Mesendoderm (in vitro differentiated cells): ENCODE data around the gene PLCL1.
A peak's percentile ranks its signal among the peaks of the same experiment; 100 is the strongest.

ENCODE experiments used
- DNase-seq: peaks from one replicate; pipeline ENCODE4 v3.0.0; 2013
- H2AK5ac ChIP-seq: 2 replicates; pipeline ENCODE4 v1.6.1; 2013; ENCODE audit warnings: low read length, inconsistent platforms
- H2BK120ac ChIP-seq: 2 replicates; pipeline ENCODE4 v1.6.1; 2013; ENCODE audit warnings: low read depth, mild to moderate bottlenecking, low read length, moderate library complexity, mixed read lengths
- H2BK15ac ChIP-seq: replicated peaks from 2 replicates; pipeline ENCODE4 v1.6.1; 2013; ENCODE audit warnings: low read depth, mild to moderate bottlenecking, moderate library complexity
- H2BK5ac ChIP-seq: 2 replicates; pipeline ENCODE4 v1.6.1; 2013; ENCODE audit warnings: low read length, inconsistent platforms
- H3K18ac ChIP-seq: 2 replicates; pipeline ENCODE4 v1.6.1; 2013; ENCODE audit warnings: mild to moderate bottlenecking, low read length, mixed read lengths
- H3K23ac ChIP-seq: one replicate; pipeline ENCODE4 v1.6.1; 2013; ENCODE audit warnings: low read length
- H3K27ac ChIP-seq: 2 replicates; pipeline ENCODE4 v1.5.1; 2013; ENCODE audit warnings: low read depth, mild to moderate bottlenecking, inconsistent platforms, low read length, moderate library complexity
- H3K27me3 ChIP-seq: 2 replicates; pipeline ENCODE4 v1.6.1; 2013; ENCODE audit warnings: low read length, control low read depth, mild to moderate bottlenecking, inconsistent platforms; ENCODE audit not compliant: insufficient read depth, poor library complexity
- H3K36me3 ChIP-seq: 2 replicates; pipeline ENCODE4 v1.6.1; 2013; ENCODE audit warnings: low read length, inconsistent platforms; ENCODE audit not compliant: control insufficient read depth, insufficient read depth
- H3K4ac ChIP-seq: one replicate; pipeline ENCODE4 v1.6.1; 2013; ENCODE audit warnings: low read depth, mild to moderate bottlenecking, low read length, moderate library complexity
- H3K4me1 ChIP-seq: 2 replicates; pipeline ENCODE4 v1.6.1; 2013; ENCODE audit warnings: low read depth, low read length, inconsistent platforms; ENCODE audit not compliant: control insufficient read depth
- H3K4me2 ChIP-seq: 2 replicates; pipeline ENCODE4 v1.6.1; 2013; ENCODE audit warnings: low read length
- H3K4me3 ChIP-seq: 2 replicates; pipeline ENCODE4 v1.5.1; 2013; ENCODE audit warnings: mild to moderate bottlenecking, low read length
- H3K56ac ChIP-seq: one replicate; pipeline ENCODE4 v1.6.1; 2013; ENCODE audit warnings: low read length
- H3K79me1 ChIP-seq: 2 replicates; pipeline ENCODE4 v1.6.1; 2013; ENCODE audit warnings: low read length, inconsistent platforms
- H3K79me2 ChIP-seq: 2 replicates; pipeline ENCODE4 v1.6.1; 2013; ENCODE audit warnings: mild to moderate bottlenecking, low read length; ENCODE audit not compliant: control insufficient read depth, insufficient read depth
- H3K9ac ChIP-seq: 2 replicates; pipeline ENCODE4 v1.6.1; 2013; ENCODE audit warnings: low read length, inconsistent platforms
- H4K5ac ChIP-seq: one replicate; pipeline ENCODE4 v1.6.1; 2013; ENCODE audit warnings: low read length
- H4K8ac ChIP-seq: one replicate; pipeline ENCODE4 v1.6.1; 2013; ENCODE audit warnings: low read depth, mild to moderate bottlenecking, control low read depth, low read length, moderate library complexity
- WGBS: extraction: QIAGEN DNeasy Blood & Tissue Kit; methylation state at CpG from one replicate; pipeline ENCODE4 v1.1.7; 2013; ENCODE audit warnings: low lambda C conversion rate, missing lambda C conversion rate; ENCODE audit not compliant: insufficient coverage; ENCODE audit errors: extremely low coverage; 5-methylcytosine and 5-hydroxymethylcytosine counted together

PLCL1 gene

DNA sequence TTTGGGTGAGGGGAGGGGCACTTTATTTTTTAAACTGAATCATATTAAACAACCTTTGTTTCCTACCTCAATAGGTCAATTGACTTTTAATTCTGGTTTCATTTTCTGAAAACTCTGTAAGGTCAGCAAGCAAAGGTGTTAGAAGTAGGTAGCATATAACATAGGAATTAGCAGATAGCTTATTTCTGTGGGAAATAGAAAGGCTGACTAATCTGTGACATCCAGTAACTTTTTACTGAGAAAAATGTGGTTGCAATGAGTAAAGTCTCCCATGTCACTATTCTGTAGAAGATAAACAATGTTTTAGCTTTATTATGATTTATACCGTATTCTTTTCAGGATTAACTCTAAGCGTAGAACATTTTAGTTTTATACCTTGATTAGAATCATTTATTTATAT lies 240.4 kb downstream of the PLCL1 start:
- Histone ChIP-seq H3K23ac (no peak overlapping the region), H3K79me2 (no peaks in the 10 kb centered on the region), H2BK15ac (no peak overlapping the region), H2AK5ac (no peak overlapping the region), H4K5ac (no peak overlapping the region), H3K4ac (no peak overlapping the region), H4K8ac (no peak overlapping the region), H3K56ac (no peak overlapping the region), H2BK120ac (no peak overlapping the region), H3K4me2 (no peak overlapping the region), H3K4me1 (no peaks in the 10 kb centered on the region), H2BK5ac (no peak overlapping the region), H3K27ac (no peak overlapping the region), H3K18ac (no peak overlapping the region), H3K4me3 (no peak overlapping the region), H3K36me3 (no peaks in the 10 kb centered on the region), H3K79me1 (no peaks in the 10 kb centered on the region), H3K9ac (no peak overlapping the region), H3K27me3 (no peaks in the 10 kb centered on the region)
- no peak for DNase-seq
- no CpG with 5 or more reads among the region's 2 CpGs for WGBS

DNA sequence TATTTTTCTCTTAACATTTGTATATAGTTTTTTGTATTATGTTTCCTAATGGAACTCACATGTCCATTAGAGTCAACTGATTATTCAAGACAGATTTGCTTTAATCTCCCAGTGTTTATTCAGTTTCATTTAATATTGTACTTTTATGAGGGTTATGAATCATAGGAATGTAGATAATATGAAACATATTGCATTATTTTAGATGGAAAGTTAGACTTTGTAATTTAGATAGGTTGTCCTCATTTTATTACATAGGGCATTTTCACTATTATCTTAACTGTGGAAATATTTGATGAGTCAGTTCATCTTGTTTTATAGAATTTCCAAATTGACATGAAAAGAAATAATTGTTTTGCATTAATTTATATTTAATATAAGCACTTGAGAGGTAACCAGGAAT lies 240.8 kb downstream of the PLCL1 start:
- H3K9ac ChIP-seq, result no peak overlapping the region
- no peaks in the 10 kb centered on the region for H3K79me1 ChIP-seq
- H4K8ac ChIP-seq, result no peak overlapping the region
- no peak overlapping the region for H2BK120ac ChIP-seq
- H2BK5ac ChIP-seq, result no peak overlapping the region
- H3K18ac ChIP-seq, result no peak overlapping the region
- no peak overlapping the region for H3K4me3 ChIP-seq
- no peak overlapping the region for H3K23ac ChIP-seq
- H3K4me2 ChIP-seq, result no peak overlapping the region
- no peak overlapping the region for H2AK5ac ChIP-seq
- no peak overlapping the region for H3K56ac ChIP-seq
- no peak overlapping the region for H2BK15ac ChIP-seq
- H3K4ac ChIP-seq, result no peak overlapping the region
- H3K4me1 ChIP-seq, result no peaks in the 10 kb centered on the region
- no peak overlapping the region for H4K5ac ChIP-seq
- no peak for DNase-seq
- no peaks in the 10 kb centered on the region for H3K79me2 ChIP-seq
- no peaks in the 10 kb centered on the region for H3K27me3 ChIP-seq
- no peak overlapping the region for H3K27ac ChIP-seq
- no peaks in the 10 kb centered on the region for H3K36me3 ChIP-seq

DNA sequence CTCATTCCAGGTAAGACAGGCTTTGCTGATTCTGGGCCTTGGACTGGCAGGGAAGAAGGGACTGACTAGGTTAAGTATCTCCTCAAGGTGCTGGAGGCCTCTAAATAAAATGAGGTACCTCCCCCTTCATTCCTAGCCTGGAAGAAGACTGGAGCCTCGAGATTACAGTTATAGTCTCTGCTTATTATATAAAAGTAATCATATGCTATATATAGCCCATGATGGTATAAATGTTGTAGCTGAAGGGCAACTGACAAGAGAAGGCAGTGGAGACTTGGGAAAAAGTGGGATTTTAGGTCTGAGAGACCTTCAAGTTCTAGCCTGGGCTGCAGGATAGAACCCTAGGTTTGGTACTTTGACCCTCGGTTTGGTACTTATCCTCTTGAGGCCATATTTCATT lies 248.3 kb downstream of the PLCL1 start:
- WGBS, result no CpG with 5 or more reads among the region's 2 CpGs
- Histone ChIP-seq H3K9ac (no peak overlapping the region), H4K8ac (no peak overlapping the region)

DNA sequence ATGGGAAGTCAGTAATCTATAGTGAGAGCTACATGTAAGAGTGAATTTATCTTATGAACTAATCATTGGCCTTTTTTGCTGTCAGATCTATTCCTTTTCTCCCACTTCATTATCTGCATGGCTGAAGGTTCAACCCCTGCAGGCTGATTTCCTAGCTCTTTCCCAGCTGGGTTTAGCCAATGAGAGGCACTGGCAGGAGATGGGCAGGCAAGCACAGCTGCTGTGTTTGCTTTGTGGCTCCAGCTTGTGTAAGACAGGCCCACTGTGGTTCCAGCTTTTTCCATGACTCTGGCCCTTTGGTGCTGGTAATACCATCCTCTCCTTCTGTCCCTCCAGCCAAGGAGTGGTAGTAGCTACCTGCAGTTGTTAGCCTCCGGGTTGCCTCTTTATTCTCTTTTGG lies 248.8 kb downstream of the PLCL1 start:
- no CpG with 5 or more reads among the region's 1 CpG for WGBS
- Histone ChIP-seq H3K4me1 (no peaks in the 10 kb centered on the region), H2BK5ac (no peak overlapping the region), H3K36me3 (no peaks in the 10 kb centered on the region), H3K56ac (no peak overlapping the region), H3K79me2 (no peaks in the 10 kb centered on the region), H2BK120ac (no peak overlapping the region), H2AK5ac (no peak overlapping the region), H4K5ac (no peak overlapping the region), H2BK15ac (no peak overlapping the region), H3K27ac (no peak overlapping the region), H3K4ac (no peak overlapping the region), H4K8ac (no peak overlapping the region), H3K27me3 (no peaks in the 10 kb centered on the region), H3K4me3 (no peak overlapping the region), H3K18ac (no peak overlapping the region), H3K4me2 (no peak overlapping the region), H3K23ac (no peak overlapping the region), H3K9ac (no peak overlapping the region), H3K79me1 (no peaks in the 10 kb centered on the region)
- DNase-seq, result no peak

More for the DNA sequence above, 248.3 kb downstream of the PLCL1 start:
- H3K4me1 ChIP-seq, result no peaks in the 10 kb centered on the region
- H2BK5ac ChIP-seq, result no peak overlapping the region
- H2BK15ac ChIP-seq, result no peak overlapping the region
- no peaks in the 10 kb centered on the region for H3K36me3 ChIP-seq
- DNase-seq, result no peak
- H2BK120ac ChIP-seq, result no peak overlapping the region
- no peaks in the 10 kb centered on the region for H3K27me3 ChIP-seq
- no peak overlapping the region for H4K5ac ChIP-seq
- H2AK5ac ChIP-seq, result no peak overlapping the region
- no peak overlapping the region for H3K4ac ChIP-seq
- no peak overlapping the region for H3K18ac ChIP-seq
- no peak overlapping the region for H3K27ac ChIP-seq
- no peaks in the 10 kb centered on the region for H3K79me2 ChIP-seq
- no peak overlapping the region for H3K4me3 ChIP-seq
- H3K23ac ChIP-seq, result no peak overlapping the region
- H3K79me1 ChIP-seq, result no peaks in the 10 kb centered on the region
- H3K4me2 ChIP-seq, result no peak overlapping the region
- H3K56ac ChIP-seq, result no peak overlapping the region

DNA sequence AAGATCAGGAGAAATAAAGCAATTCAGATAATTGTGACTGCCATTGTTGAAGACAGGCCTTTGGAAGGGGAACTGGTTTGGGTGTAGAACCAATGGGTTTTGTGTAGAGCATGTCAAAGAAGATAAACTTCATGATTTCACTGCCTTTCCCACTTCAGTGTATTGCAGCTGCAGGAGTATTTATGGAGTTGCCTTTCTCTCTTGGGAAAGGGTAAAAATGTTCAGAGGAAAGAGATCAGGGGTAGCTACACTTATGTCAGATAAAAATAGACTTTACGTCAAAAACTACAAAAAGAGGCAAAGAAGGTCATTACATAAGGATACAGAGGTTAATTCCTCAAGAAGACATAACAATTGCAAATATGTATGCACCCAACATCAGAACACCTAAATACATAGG lies 249.4 kb downstream of the PLCL1 start:
- Histone ChIP-seq H3K4ac (no peak overlapping the region), H3K27me3 (no peaks in the 10 kb centered on the region), H2BK15ac (no peak overlapping the region), H3K79me1 (no peaks in the 10 kb centered on the region), H3K4me3 (no peak overlapping the region), H3K27ac (no peak overlapping the region), H3K23ac (no peak overlapping the region), H3K18ac (no peak overlapping the region), H3K9ac (no peak overlapping the region), H3K36me3 (no peaks in the 10 kb centered on the region), H3K4me2 (no peak overlapping the region), H2BK5ac (no peak overlapping the region), H4K5ac (no peak overlapping the region), H3K4me1 (no peaks in the 10 kb centered on the region), H2AK5ac (no peak overlapping the region), H3K79me2 (no peaks in the 10 kb centered on the region), H3K56ac (no peak overlapping the region), H2BK120ac (no peak overlapping the region), H4K8ac (no peak overlapping the region)
- no peak for DNase-seq
- no CpG with 5 or more reads among the region's 1 CpG for WGBS

DNA sequence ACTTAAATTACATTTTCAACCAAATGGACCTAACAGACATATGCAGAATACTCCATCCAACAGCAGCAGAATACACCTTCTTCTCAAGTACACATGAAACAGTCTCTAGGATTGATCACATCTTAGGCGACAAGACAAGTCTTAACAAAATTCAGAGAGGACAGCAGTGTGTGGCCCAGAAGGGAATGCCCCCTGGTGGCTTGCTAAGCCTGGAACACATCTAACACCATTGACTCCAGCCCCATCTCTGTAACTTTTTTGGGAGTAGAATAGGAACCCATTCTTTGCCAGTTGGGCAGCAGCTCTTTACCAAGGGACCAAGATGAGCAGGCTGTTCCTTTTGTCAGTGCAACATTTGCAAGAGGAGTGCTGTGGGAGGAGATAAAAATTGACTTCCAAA lies 249.9 kb downstream of the PLCL1 start:
- Histone ChIP-seq H3K18ac (no peak overlapping the region), H3K79me2 (no peaks in the 10 kb centered on the region), H3K79me1 (no peaks in the 10 kb centered on the region), H3K4ac (no peak overlapping the region), H3K56ac (no peak overlapping the region), H2BK5ac (no peak overlapping the region), H3K23ac (no peak overlapping the region), H3K9ac (no peak overlapping the region), H2AK5ac (no peak overlapping the region), H3K4me1 (no peaks in the 10 kb centered on the region), H3K4me2 (no peak overlapping the region), H3K27ac (no peak overlapping the region), H3K27me3 (no peaks in the 10 kb centered on the region), H3K4me3 (no peak overlapping the region), H4K5ac (no peak overlapping the region), H3K36me3 (no peaks in the 10 kb centered on the region), H4K8ac (no peak overlapping the region), H2BK15ac (no peak overlapping the region), H2BK120ac (no peak overlapping the region)
- DNase-seq, result peak; percentile 63
- no CpG with 5 or more reads among the region's 1 CpG for WGBS
